ENCODE measurements around the gene RARS2.

RARS2 gene

DNA sequence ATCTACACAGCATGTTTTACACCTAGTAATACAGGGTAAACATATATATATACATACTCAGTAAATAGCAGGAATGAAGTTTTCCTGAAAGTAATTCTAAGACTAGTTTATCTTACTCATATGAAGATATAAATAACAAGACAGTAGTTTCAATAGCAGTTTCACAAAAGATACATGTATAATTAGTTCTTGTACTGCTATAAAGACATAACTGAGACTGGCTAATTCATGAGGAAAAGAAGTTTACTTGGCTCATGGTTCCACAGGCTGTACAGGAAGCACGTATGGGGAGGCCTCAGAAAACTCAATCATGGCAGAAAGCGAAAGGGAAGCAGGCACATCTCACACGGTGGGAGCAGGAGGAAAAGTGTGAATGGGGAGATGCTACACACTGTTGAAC, 16.9 kb downstream of the RARS2 start:
- TF ChIP-seq, protein P1, sequence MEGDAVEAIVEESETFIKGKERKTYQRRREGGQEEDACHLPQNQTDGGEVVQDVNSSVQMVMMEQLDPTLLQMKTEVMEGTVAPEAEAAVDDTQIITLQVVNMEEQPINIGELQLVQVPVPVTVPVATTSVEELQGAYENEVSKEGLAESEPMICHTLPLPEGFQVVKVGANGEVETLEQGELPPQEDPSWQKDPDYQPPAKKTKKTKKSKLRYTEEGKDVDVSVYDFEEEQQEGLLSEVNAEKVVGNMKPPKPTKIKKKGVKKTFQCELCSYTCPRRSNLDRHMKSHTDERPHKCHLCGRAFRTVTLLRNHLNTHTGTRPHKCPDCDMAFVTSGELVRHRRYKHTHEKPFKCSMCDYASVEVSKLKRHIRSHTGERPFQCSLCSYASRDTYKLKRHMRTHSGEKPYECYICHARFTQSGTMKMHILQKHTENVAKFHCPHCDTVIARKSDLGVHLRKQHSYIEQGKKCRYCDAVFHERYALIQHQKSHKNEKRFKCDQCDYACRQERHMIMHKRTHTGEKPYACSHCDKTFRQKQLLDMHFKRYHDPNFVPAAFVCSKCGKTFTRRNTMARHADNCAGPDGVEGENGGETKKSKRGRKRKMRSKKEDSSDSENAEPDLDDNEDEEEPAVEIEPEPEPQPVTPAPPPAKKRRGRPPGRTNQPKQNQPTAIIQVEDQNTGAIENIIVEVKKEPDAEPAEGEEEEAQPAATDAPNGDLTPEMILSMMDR (IDR thresholded peaks at IDR 0.05): no peak

DNA sequence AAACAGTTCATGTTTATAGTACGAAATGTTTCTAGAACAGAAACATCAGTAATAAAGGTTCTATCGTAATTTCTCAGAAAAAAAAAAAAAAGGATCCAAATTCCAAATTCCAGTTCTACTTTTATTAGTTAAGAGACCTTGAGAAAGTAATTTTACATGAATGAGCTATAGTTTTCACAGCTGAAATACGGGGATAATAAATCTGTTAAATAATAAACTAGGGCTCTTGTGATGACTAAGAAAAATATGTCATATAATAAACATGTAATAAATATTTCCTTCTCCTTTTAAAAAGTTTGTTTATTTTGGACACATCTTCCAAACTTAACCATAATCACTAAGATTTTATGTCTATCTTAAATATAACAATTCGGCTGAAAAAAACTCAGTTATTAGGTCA, 17.8 kb downstream of the RARS2 start:
- TF ChIP-seq, protein P1 (IDR thresholded peaks at IDR 0.05): no peak

DNA sequence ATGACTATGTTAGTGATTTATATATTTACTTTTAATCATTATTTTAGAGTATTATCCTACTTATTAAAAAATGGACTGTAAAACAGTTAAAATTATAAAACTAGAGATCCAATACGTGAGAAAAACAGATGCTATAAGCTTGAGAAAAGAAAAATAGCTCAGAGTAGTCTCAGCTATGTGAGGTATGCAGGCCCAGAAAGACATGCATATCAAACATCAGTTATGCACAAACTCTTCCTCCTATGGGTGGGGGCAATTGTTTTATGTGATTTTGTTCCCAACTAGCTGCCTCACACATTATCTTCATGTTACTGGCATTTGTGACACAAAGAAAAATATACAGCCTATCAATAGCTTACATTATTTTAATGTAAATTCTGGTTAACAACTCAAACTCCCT, 28.8 kb downstream of the RARS2 start:
- TF ChIP-seq, protein P1 (IDR thresholded peaks at IDR 0.05): no peak

DNA sequence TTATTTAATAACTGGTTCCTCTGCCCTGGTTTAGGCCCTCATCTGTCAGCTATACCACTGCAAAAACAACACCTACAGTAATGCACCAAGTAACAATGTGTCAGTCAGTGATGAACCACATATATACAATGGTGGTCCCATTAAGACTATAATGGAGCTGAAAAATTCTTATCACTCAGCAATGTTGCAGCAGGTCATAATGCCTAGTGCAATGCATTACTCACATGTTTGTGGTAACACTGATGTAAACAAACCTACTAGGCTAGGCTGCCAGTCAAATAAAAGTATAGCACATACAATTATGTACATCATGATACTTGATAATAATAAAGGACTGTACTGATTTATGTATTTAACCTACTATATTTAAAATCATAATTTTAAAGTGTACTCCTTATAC, 31.3 kb downstream of the RARS2 start:
- TF ChIP-seq, protein P1 (IDR thresholded peaks at IDR 0.05): no peak

DNA sequence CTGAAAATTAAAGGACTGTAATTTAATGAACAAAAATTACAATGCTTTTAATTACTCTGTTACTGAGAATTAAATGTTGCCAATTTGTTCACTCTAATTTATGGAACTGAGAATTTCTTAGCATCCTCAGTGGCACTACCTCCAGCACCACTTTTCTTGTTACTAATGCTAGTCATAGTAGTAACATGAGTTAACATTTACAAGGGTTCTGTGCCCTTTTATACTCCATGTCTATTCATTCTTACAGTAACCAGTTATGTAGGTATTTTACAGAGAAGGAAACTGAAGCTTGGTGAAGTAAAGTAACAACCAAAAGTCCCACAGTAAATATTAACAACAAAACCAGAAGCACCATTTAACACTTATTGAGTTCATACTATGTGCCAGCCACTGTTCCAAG, 34.3 kb downstream of the RARS2 start:
- TF ChIP-seq, protein P1 (IDR thresholded peaks at IDR 0.05): no peak

DNA sequence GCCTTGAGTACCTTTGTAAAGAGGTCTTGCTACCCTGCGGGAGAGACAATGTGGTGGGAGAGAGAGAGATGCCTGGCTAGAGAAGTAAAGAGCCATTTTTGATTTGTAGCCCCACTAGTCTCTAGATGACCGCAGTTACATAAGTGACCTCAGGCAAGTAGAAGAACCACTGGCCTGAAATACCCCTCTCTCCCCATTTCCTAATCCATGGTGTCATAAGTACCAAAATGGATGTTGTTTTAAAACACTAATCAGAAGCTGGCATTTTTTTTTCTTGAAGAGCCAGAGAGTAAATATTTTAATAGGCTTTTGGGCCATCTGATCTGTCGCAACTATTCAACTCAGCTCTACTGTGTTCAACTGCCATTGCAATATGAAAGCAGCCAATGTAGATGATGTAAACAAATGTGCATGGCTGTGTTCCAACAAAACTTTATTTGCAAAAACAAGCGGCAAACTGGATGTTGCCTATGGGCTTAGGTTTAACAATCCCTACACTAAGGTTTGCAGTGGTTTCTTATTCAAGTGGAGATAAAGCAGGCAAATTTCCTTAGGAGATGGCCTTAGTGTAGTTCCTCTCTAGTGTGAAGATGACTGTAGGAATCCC, 36.5 kb downstream of the RARS2 start:
- TF ChIP-seq, protein P1 (IDR thresholded peaks at IDR 0.05): no peak

DNA sequence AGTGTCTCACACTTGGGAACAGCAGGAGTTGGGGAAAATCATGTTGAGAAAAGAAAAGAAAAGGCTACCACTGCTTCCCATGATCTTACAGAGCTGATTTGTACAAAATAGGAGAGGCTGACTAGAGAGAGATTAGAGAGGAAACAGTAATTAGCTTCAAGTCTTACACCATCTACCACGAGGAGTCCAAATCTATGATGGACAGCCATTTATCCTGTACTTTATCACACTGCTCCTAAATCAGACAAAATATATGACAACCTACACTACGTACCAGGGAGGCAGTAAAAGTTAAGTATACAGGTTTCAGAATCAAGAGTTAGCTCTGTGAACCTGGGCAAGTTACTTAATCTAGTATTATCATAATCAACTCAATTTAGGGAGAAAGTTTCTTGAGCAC, 38.0 kb downstream of the RARS2 start:
- TF ChIP-seq, protein P1 (IDR thresholded peaks at IDR 0.05): no peak

DNA sequence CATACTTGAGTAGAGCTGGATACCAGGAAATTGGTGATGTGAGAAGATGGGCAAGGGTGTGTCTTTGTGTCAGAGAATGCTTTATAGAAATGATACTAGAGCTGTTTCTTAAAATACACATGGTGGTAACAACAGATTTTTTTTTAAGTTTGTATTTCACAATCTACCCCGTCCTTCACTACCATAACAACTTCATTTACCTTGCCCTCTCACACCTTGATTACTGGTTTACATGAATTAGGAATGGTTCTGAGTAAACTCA, 45.4 kb downstream of the RARS2 start:
- TF ChIP-seq, protein P1 (IDR thresholded peaks at IDR 0.05): no peak
